C1 segment of cervical spinal cord (tissue), 14 donors: ENCODE data around the gene CUL9.

ENCODE experiments used
- DNase-seq, 14 donors: peaks; one replicate each; lab custom pipeline; 2025; lab: John Stamatoyannopoulos, UW

CUL9 gene

DNA sequence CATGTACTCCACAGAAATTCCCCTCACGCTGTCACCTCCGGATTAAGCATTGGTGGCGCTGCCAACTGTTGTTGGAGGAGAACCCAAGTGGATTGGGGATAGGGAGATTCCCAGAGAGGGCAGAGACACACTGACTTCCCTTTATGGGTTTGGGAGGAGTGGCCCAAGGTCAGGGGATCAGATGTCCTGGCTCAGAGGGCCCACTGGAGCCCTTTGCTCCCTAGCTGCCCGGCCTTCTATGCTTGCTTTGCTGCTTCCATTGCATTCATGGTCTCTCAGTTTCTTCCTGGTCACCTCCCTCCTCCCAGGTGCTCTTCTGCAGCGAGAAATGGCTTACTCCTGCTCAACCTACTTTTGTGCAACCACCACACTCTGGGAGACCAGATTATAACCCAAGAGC, 14.3 kb downstream of the CUL9 start:
- DNase-seq, result no peak

DNA sequence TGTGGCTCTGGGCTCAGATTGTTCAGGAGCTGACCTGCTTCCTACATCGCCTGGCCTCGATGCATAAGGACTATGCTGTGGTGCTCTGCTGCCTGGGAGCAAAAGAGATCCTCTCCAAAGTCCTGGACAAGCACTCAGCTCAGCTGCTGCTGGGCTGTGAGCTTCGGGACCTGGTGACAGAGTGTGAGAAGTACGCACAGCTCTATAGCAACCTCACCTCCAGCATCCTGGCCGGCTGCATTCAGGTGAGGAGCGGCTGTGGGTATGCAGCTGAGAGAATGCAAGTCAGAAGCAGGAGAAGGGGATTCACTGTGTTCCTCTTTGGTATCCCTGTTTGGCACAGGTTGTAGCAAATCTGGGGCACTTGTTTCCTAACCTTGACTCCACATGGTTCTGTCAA, 17.9 kb downstream of the CUL9 start:
- no peak for DNase-seq

DNA sequence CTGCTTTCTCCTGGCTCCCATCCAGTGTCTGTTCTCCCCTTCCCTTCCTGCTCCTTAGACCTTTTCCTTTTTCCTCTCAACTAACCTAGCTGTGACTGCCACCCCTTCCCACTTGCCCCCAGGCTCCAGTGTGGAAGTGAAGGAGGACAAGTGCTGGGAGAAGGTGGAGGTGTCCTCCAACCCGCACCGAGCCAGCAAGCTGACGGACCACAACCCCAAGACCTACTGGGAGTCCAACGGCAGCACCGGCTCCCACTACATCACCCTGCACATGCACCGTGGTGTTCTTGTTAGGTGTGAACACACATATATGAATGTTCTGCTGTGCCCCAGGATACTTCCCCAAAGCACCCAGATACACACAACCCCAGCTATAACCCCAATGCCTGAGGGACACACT, 18.5 kb downstream of the CUL9 start:
- no peak for DNase-seq

DNA sequence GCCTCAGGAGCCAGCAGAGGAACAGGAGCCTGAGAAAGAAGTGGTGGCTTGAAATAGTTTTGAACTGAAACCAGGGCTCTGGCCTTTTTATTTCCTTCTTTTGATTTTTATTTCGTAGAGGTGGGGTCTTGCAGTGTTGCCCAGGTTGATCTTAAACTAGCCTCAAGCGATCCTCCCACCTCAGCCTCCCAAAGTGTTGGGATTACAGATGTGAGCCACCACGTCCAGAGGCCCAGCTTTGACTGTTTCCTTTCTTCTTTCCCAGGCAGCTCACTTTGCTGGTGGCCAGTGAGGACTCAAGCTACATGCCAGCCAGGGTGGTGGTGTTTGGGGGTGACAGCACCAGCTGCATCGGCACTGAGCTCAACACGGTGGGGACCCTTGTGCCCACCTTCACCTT, 20.5 kb downstream of the CUL9 start:
- no peak for DNase-seq

DNA sequence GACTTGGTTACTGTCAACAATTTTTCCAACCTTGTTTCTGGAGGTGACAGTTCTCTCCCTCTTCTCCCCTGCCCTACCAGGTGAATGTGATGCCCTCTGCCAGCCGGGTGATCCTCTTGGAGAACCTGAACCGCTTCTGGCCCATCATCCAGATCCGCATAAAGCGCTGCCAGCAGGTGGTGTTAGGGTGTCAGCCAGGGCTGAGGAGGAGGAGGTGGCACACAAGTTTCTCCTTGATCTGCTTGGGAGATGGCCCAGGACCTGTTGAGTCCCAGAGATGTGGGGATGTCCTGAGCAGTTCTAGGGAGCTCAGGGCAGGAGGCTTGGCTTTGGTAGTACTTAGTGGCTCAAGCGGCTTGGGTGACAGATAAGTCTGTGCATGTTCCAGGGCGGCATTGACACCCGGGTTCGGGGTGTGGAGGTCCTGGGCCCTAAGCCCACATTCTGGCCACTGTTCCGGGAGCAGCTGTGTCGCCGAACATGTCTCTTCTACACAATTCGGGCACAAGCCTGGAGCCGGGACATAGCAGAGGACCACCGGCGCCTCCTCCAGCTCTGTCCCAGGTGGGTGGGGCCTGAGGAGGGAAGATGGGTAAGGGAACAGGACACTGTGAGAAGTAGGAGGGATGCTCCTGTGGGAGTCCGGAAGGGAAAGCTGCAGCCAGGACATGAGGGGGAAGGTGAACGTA, 21.2 kb downstream of the CUL9 start:
- no peak for DNase-seq

GRCh38 chr6:43203718-43204095, 21.7 kb downstream of the CUL9 start:
- no peak for DNase-seq

DNA sequence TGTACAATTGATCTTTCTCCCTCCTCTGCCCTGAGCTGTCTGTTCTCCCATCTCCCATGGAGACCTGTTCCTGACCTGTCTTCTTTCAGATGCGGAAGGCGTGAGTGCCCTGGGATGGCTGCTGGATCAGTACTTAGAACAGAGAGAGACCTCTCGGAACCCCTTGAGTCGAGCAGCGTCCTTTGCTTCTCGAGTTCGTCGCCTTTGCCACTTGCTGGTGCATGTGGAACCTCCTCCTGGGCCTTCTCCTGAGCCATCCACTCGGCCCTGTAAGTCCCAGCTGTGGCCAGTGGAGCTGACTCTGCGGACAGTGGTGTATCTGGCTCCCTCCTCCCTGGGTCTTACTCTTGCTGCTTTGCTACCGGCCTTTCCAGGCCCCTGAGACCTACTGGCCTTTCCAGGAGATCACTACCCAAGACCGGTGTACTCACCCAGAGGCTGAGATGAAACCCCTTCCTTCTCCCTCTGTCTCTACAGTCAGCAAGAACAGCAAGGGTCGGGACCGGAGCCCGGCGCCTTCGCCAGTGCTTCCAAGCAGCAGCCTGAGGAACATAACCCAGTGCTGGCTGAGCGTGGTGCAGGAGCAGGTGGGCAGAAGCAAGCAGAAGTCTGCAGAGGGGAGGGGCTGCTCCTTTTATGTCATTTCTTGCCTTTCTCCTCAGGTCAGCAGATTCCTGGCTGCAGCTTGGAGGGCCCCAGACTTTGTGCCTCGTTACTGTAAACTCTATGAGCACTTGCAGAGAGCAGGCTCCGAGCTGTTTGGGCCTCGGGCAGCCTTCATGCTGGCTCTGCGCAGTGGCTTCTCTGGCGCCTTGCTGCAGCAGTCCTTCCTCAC, 22.5 kb downstream of the CUL9 start:
- no peak for DNase-seq

DNA sequence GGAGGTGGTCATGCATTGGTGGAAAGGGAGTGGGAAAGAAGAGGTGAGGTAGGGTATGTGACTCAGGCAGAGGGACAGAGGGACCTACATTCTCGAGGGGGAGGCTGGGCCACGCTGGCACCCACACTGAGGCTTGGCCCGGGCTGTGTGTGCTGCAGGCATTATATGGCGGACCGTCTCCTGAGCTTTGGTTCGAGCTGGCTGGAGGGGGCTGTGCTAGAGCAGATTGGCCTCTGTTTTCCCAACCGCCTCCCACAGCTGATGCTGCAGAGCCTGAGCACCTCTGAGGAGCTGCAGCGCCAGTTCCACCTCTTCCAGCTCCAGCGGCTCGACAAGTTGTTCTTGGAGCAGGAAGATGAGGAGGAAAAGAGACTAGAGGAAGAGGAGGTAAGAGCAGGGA, 23.9 kb downstream of the CUL9 start:
- no peak for DNase-seq

- DNase-seq, result no peak
These were observed 25.3 kb downstream of the CUL9 start for GRCh38 chr6:43207286-43207685.

GRCh38 chr6:43211955-43212354, 30.0 kb downstream of the CUL9 start:
- DNase-seq, result no peak

DNA sequence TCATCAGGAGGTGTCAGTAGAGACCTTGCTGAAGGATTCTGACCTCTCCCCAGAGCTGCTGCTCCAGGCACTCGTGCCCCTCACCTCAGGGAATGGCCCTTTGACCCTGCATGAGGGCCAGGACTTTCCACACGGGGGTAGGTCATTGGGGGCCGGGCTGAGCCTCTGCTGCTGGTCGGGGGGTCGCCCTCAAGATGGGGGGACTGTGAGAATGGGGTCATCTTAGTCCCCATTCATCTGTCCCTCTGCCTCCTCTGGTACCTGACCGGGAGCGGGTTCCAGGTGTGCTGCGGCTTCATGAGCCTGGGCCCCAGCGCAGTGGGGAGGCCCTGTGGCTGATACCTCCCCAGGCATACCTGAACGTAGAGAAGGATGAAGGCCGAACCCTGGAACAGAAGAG, 31.4 kb downstream of the CUL9 start:
- DNase-seq, result no peak

DNA sequence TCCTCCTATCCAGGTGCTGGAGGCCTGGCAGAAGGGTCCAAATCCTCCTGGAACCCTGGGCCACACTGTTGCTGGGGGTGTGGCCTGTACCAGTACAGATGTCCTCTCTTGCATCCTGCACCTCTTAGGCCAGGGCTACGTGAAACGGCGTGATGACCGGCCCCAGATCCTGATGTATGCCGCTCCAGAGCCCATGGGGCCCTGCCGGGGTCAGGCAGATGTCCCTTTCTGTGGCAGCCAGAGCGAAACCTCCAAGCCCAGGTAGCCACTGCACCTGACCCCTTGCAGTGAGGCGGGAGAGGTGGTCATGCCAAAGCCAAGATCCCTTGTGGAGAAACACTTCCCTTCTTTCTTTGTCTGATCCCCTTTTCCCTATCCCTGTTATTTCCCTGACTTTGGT, 33.1 kb downstream of the CUL9 start:
- no peak for DNase-seq

GRCh38 chr6:43216200-43216599, 34.2 kb downstream of the CUL9 start:
- no peak for DNase-seq

DNA sequence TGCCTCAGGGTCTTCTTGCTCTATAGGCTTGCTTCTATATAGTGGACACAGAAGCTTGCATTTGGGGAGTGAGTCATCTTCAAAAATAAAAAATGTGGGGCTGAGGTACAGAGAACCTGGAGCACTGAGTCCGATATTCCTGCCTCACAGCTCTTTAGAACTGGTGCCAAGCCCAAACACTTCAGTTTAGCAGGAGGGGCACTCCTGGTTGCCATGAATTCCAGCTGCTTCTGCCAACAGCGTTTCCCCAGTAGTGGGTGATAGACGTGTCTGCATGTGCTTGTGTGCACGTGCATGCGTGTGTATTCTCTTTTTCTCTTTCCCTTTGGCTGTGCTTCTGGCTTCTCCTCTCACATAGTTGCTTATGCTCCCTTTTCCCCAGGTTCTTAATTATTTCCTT, 35.4 kb downstream of the CUL9 start:
- no peak for DNase-seq

DNA sequence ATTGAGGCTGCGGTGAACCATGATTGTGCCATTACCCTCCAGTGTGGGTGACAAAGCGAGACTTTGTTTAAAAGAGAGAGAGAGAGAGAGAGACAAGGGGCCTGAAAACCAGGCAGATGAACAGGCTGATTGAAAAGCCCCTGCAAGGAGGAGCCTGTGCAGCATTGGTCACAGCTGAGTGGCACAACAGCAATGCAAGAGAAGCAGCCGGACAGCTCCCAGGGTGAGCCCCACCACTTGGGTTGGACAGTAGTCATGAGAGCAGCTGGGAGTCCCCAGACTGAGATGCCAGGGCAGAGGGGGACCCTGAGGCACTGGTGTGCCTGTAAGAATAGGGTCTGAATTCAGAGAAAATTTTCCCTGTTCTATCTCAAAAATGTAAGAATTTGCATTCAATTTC, 37.1 kb downstream of the CUL9 start:
- DNase-seq, result peak in 1 of 14 donors; percentile 18

DNA sequence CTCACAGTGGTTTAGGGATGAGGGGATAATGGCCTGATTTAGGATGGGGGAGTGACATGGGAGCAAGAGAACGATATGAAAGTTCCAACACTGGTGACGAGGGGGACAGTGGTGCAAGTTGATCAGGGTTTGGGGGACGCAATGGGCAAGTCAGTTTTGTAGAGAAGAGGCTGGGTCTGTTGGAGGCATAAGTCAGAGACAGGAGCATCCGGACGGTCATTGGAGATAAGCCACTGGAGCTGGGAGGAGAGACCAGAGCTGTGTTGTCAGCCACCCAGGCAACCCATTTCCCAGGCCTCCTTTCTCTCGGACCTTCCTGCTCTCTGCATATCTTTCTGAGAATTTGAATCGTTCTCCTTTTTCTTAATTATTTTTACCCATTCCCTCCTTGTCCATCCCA, 37.8 kb downstream of the CUL9 start:
- no peak for DNase-seq

DNA sequence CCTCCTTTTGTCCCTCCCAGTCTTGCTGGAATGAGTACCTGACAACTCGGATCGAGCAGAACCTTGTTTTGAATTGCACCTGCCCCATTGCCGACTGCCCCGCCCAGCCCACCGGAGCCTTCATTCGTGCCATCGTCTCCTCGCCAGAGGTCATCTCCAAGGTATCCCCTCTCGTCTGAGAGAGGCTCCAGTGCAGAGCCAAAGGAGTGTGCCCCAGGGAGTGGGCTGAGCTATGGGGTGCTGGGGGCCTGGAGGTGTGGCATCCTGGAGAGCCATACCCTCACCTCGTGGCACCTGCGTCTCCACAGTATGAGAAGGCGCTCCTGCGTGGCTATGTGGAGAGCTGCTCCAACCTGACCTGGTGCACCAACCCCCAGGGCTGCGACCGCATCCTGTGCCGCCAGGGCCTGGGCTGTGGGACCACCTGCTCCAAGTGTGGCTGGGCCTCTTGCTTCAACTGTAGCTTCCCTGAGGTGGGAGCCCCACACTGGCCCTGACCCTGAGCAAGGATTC, 38.5 kb downstream of the CUL9 start:
- no peak for DNase-seq

DNA sequence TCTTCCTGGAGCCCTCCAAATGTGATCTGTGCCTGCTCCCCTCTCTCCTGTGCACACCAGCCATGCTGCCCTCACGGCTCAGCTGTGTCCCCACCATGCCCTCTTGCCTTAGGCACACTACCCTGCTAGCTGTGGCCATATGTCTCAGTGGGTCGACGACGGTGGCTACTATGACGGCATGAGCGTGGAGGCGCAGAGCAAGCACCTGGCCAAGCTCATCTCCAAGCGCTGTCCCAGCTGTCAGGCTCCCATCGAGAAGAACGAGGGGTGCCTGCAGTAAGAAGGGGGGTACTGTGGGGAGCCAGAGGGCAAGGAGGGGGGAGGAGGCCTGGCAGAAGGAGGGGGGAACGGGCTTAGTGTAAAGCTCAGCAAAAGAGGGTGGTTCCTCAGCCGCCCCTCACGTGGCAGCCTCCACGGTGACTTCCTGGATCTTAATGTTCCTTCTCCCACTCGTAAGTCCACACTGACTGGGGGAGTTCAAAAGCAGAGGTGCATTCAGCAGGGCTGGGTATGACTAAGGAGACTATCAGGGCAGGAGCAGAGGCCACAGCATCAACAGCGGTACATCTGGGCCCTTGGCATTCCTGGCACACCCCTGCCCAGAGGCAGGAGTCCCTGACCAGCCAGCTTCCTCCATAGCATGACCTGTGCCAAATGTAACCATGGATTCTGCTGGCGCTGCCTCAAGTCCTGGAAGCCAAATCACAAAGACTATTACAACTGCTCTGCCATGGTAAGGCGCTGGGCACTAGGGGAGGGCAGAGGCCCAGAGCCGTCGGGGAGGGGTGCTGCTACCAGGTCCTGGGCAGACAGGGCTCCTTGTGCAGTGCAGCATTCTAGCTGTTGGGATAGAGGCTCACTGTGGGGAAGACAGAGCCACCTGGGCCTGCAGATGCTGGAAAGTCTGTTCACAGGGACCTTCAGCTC, 39.3 kb downstream of the CUL9 start:
- peak in 5 of 14 donors; percentile 14 to 49 (median 44) for DNase-seq

- no peak for DNase-seq
These were observed 40.5 kb downstream of the CUL9 start for GRCh38 chr6:43222418-43223059.

- DNase-seq, result no peak
These were observed 41.2 kb downstream of the CUL9 start for GRCh38 chr6:43223175-43223574.

DNA sequence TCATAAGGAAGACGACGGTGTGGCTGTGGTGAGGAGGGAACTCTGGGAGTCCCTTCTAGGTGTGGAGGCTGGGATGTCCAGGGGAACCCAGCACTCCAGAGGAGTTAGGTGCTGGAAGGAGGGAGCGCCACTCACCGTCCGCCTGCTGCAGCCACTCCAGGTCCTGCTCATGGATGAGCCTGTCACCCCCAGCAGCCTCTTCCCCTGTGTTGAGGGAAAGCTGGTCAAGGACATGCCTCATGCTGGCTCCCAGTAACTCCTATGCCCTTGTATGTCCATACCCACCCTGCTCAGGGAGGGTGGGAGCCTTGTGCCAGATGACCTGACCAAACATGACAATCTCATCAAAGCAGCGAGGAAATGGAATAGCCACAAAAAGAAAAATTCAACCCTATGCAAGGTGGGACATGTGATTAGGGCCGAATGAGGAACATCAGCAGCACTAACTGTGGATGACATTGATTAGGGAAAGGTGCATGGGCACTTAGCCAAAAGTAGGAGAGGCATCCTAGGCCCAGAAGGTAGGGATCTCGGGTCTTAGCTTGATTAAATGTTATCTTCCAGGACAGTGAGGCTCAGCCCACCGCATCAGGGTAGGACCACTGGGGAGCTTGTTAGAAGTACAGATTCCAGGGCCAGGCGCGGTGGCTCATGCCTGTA, 44.3 kb downstream of the CUL9 start:
- DNase-seq, result no peak
